OCI-LY1 (cell line): ENCODE data around the gene EFNB2.

Experiments used
- H2AFZ ChIP-seq: fragments of 200-600 bp; sonication (generic), shearing (Covaris generic); 2 replicates; pipeline ENCODE4 v1.6.0; 2014; ENCODE audit warnings: antibody characterized with exemption, mild to moderate bottlenecking, low read length
- H3F3A ChIP-seq: fragments of 200-600 bp; sonication (generic), shearing (Covaris generic); 2 replicates; pipeline ENCODE4 v1.6.0; 2014; ENCODE audit warnings: mild to moderate bottlenecking, antibody characterized with exemption, low read length, moderate library complexity; ENCODE audit not compliant: insufficient read depth
- H3K27ac ChIP-seq: fragments of 200-600 bp; sonication (generic); 2 replicates; pipeline ENCODE4 v1.5.1; 2014; ENCODE audit warnings: low read length, mixed run types, mild to moderate bottlenecking, low read depth; ENCODE audit not compliant: poor library complexity, severe bottlenecking
- H3K27me3 ChIP-seq: fragments of 200-600 bp; sonication (generic); 2 replicates; pipeline ENCODE4 v1.6.0; 2014; ENCODE audit warnings: antibody characterized with exemption, mild to moderate bottlenecking, low read length, moderate library complexity; ENCODE audit not compliant: insufficient read depth
- H3K36me3 ChIP-seq: fragments of 200-600 bp; sonication (generic); 2 replicates; pipeline ENCODE4 v1.6.1; 2014; ENCODE audit warnings: mild to moderate bottlenecking, antibody characterized with exemption, low read length, moderate library complexity, mixed read lengths; ENCODE audit not compliant: insufficient read depth
- H3K4me1 ChIP-seq: fragments of 200-600 bp; sonication (generic); 2 replicates; pipeline ENCODE4 v1.5.1; 2014; ENCODE audit warnings: mild to moderate bottlenecking, low read length, moderate library complexity; ENCODE audit not compliant: insufficient read depth, severe bottlenecking
- H3K4me2 ChIP-seq: fragments of 200-600 bp; sonication (generic), shearing (Covaris generic); 2 replicates; pipeline ENCODE4 v1.6.1; 2014; ENCODE audit warnings: low read length
- H3K4me3 ChIP-seq: fragments of 200-600 bp; sonication (generic); 2 replicates; pipeline ENCODE4 v1.5.1; 2014; ENCODE audit warnings: low read length, low read depth, mild to moderate bottlenecking, mixed read lengths; ENCODE audit not compliant: poor library complexity, severe bottlenecking
- H3K79me2 ChIP-seq: fragments of 200-600 bp; shearing (Covaris generic); 2 replicates; pipeline ENCODE4 v1.6.1; 2016; ENCODE audit warnings: mixed run types, low read length, mixed read lengths; ENCODE audit not compliant: insufficient read depth
- H3K9ac ChIP-seq: fragments of 200-600 bp; sonication (generic), shearing (Covaris generic); 2 replicates; pipeline ENCODE4 v1.6.1; 2014; ENCODE audit warnings: mild to moderate bottlenecking, low read length, mixed read lengths
- H3K9me2 ChIP-seq: fragments of 200-600 bp; sonication (generic), shearing (Covaris generic); 2 replicates; pipeline ENCODE4 v1.6.1; 2014; ENCODE audit warnings: low read depth, mild to moderate bottlenecking, low read length, mixed read lengths
- H3K9me3 ChIP-seq: fragments of 200-600 bp; shearing (Covaris generic); 2 replicates; pipeline ENCODE4 v1.6.1; 2014; ENCODE audit warnings: low read length, mixed read lengths
- H4K20me1 ChIP-seq: fragments of 200-600 bp; sonication (generic), shearing (Covaris generic); 2 replicates; pipeline ENCODE4 v1.6.0; 2016; ENCODE audit warnings: mild to moderate bottlenecking, low read length; ENCODE audit not compliant: insufficient read depth
- EZH2 ChIP-seq: fragments of 200-600 bp; sonication (generic), shearing (Covaris generic); IDR thresholded peaks from 2 replicates; pipeline ENCODE4 v1.8.0; 2017; ENCODE audit warnings: borderline replicate concordance, mixed run types, mild to moderate bottlenecking, antibody characterized with exemption, low read length, moderate library complexity, mixed read lengths
- TF ChIP-seq, protein P1 (sequence below): fragments of 200-600 bp; sonication (generic), shearing (Covaris generic); IDR thresholded peaks from 2 replicates; pipeline ENCODE4 v1.5.1; 2017; ENCODE audit warnings: mild to moderate bottlenecking, antibody characterized with exemption, low read length, moderate library complexity, mixed read lengths

The EFNB2 gene

DNA sequence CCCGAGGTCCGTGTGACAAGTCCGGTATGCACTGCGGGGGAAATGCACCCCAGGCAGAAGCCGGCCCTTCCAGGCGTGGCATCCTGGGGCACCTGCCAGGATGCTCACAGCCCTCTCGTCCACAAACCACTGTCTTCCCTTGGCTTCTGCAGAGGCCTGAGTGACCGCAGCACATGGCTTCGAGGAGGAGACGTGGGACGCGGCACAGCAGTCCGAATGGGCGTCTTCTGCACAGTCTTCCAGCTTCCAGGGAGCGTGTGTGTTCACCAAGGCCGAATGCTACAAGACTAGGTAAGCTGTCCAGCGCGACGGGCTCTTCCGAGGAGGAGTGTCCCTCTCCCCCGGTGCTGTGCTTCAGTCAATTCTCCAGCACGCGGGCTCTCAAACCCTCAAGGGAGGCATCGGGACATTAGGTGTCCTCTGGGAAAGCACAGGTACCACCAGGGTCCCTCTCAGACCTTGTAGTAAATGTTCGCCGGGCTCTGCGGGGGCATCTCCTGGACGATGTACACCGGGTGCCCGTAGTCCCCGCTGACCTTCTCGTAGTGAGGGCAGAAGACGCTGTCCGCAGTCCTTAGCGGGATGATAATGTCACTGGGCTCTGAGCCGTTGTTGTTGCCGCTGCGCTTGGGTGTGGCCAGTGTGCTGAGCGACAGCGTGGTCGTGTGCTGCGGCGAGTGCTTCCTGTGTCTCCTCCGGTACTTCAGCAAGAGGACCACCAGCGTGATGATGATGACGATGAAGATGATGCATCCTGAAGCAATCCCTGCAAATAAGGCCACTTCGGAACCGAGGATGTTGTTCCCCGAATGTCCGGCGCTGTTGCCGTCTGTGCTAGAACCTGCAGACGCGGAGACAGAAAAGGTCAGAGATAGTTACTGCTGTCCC, 42.6 kb downstream of the EFNB2 start:
- no peak for TF ChIP-seq EZH2
- TF ChIP-seq, protein P1, sequence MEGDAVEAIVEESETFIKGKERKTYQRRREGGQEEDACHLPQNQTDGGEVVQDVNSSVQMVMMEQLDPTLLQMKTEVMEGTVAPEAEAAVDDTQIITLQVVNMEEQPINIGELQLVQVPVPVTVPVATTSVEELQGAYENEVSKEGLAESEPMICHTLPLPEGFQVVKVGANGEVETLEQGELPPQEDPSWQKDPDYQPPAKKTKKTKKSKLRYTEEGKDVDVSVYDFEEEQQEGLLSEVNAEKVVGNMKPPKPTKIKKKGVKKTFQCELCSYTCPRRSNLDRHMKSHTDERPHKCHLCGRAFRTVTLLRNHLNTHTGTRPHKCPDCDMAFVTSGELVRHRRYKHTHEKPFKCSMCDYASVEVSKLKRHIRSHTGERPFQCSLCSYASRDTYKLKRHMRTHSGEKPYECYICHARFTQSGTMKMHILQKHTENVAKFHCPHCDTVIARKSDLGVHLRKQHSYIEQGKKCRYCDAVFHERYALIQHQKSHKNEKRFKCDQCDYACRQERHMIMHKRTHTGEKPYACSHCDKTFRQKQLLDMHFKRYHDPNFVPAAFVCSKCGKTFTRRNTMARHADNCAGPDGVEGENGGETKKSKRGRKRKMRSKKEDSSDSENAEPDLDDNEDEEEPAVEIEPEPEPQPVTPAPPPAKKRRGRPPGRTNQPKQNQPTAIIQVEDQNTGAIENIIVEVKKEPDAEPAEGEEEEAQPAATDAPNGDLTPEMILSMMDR = no peak
- Histone ChIP-seq H3K9me2 (no peaks in the 10 kb centered on the region), H3K36me3 (no peaks in the 10 kb centered on the region), H3K4me1 (no peaks in the 10 kb centered on the region), H2AFZ (no peak overlapping the region), H3K9me3 (no peaks in the 10 kb centered on the region), H3K27me3 (no peaks in the 10 kb centered on the region), H3K27ac (no peak overlapping the region), H3K4me2 (no peak overlapping the region), H4K20me1 (no peaks in the 10 kb centered on the region), H3K9ac (no peak overlapping the region), H3F3A (no peaks in the 10 kb centered on the region), H3K79me2 (no peaks in the 10 kb centered on the region), H3K4me3 (no peak overlapping the region)

GRCh38 chr13:106491928-106492587, 43.4 kb downstream of the EFNB2 start:
- no peaks in the 10 kb centered on the region for H3K79me2 ChIP-seq
- no peaks in the 10 kb centered on the region for H4K20me1 ChIP-seq
- H3K9me2 ChIP-seq = no peaks in the 10 kb centered on the region
- TF ChIP-seq, protein P1 = no peak
- no peak for TF ChIP-seq EZH2
- H3K27ac ChIP-seq = no peak overlapping the region
- H3K4me2 ChIP-seq = no peak overlapping the region
- no peaks in the 10 kb centered on the region for H3K9me3 ChIP-seq
- no peaks in the 10 kb centered on the region for H3K36me3 ChIP-seq
- no peak overlapping the region for H3K4me3 ChIP-seq
- H3K4me1 ChIP-seq = no peaks in the 10 kb centered on the region
- no peaks in the 10 kb centered on the region for H3K27me3 ChIP-seq
- H3F3A ChIP-seq = no peaks in the 10 kb centered on the region
- no peak overlapping the region for H3K9ac ChIP-seq
- H2AFZ ChIP-seq = no peak overlapping the region

- Histone ChIP-seq H2AFZ (no peak overlapping the region), H3K4me1 (no peaks in the 10 kb centered on the region), H4K20me1 (no peaks in the 10 kb centered on the region), H3K36me3 (no peaks in the 10 kb centered on the region), H3K79me2 (no peaks in the 10 kb centered on the region), H3K9ac (no peak overlapping the region), H3K27ac (no peak overlapping the region), H3K4me2 (no peak overlapping the region), H3K9me3 (no peaks in the 10 kb centered on the region), H3F3A (no peaks in the 10 kb centered on the region), H3K9me2 (no peaks in the 10 kb centered on the region), H3K4me3 (no peak overlapping the region), H3K27me3 (no peaks in the 10 kb centered on the region; the same call in 1 of the 2 replicates)
- no peak for TF ChIP-seq EZH2
- TF ChIP-seq, protein P1 = no peak
Observed at GRCh38 chr13:106491463-106491862, 44.0 kb downstream of the EFNB2 start.
